Measurements from ENCODE around the gene TTYH2. TPM values are rescaled to one million over a fixed set of nuclear protein-coding genes. Genes with fewer than 3 reads are reported as not detected.

Gene TTYH2
- total RNA-seq, 1 donor from 2014 or later: 7.4 TPM

- no peak for ATAC-seq
- Histone ChIP-seq H3K4me1 (no peaks in the 10 kb centered on the region), H3K36me3 (no peaks in the 10 kb centered on the region), H3K27ac (no peak overlapping the region), H3K4me3 (no peak overlapping the region), H3K9me3 (no peaks in the 10 kb centered on the region), H3K27me3 (peaks cover 13% of the 10 kb centered on the region)
- no peak for DNase-seq
- intact Hi-C loops (cut with DNase I): no loop called here
- TF ChIP-seq, protein P1, sequence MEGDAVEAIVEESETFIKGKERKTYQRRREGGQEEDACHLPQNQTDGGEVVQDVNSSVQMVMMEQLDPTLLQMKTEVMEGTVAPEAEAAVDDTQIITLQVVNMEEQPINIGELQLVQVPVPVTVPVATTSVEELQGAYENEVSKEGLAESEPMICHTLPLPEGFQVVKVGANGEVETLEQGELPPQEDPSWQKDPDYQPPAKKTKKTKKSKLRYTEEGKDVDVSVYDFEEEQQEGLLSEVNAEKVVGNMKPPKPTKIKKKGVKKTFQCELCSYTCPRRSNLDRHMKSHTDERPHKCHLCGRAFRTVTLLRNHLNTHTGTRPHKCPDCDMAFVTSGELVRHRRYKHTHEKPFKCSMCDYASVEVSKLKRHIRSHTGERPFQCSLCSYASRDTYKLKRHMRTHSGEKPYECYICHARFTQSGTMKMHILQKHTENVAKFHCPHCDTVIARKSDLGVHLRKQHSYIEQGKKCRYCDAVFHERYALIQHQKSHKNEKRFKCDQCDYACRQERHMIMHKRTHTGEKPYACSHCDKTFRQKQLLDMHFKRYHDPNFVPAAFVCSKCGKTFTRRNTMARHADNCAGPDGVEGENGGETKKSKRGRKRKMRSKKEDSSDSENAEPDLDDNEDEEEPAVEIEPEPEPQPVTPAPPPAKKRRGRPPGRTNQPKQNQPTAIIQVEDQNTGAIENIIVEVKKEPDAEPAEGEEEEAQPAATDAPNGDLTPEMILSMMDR (IDR thresholded peaks at IDR 0.05): no peak
Observed at GRCh38 chr17:74172700-74173099, 40.7 kb upstream of the TTYH2 start.

DNA sequence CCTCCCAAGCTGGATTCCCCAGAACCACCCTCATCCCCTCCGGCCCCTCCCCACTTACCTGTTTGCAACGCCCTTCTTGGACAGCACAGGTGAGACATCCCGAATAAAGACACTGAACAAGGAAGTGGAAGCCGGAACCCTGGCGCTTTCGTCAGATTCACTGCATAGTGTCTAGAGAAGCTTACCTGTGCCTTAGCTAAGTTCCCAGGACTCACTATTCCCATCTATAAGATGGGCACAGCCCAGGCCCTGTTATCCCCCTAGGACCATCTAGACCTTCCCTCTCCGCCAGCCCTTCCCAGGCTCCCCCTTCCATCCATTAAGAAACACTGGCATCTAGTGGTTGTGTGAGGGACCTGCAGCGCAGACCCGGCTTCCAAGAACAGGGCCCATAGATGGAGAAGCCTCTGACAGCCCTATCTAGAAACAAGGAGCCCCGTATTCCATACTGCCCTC lies 36.8 kb upstream of the TTYH2 start:
- Histone ChIP-seq H3K36me3 (no peaks in the 10 kb centered on the region), H3K27me3 (peaks cover 18% of the 10 kb centered on the region), H3K4me1 (no peaks in the 10 kb centered on the region), H3K4me3 (no peak overlapping the region), H3K27ac (no peak overlapping the region), H3K9me3 (no peaks in the 10 kb centered on the region)
- TF ChIP-seq, protein P1 (IDR thresholded peaks at IDR 0.05): peak; percentile 85
- intact Hi-C loops (cut with DNase I): no loop called here
- DNase-seq (no peak), ATAC-seq (peak; percentile 89)

- Histone ChIP-seq H3K27me3 (peaks cover 18% of the 10 kb centered on the region), H3K9me3 (no peaks in the 10 kb centered on the region), H3K27ac (no peak overlapping the region), H3K4me3 (no peak overlapping the region), H3K36me3 (no peaks in the 10 kb centered on the region), H3K4me1 (no peaks in the 10 kb centered on the region)
- TF ChIP-seq, protein P1 (IDR thresholded peaks at IDR 0.05): no peak
- no peak for DNase-seq
- intact Hi-C loops (cut with DNase I): no loop called here
- ATAC-seq: no peak
Observed at GRCh38 chr17:74177018-74177450, 36.3 kb upstream of the TTYH2 start.

GRCh38 chr17:74179576-74179975 lies 33.8 kb upstream of the TTYH2 start:
- H3K27me3 ChIP-seq: peaks cover 18% of the 10 kb centered on the region
- intact Hi-C loops (cut with DNase I): no loop called here
- TF ChIP-seq, protein P1 (IDR thresholded peaks at IDR 0.05): no peak
- no peaks in the 10 kb centered on the region for H3K36me3 ChIP-seq
- H3K27ac ChIP-seq: no peak overlapping the region
- ATAC-seq (no peak), DNase-seq (no peak)
- no peaks in the 10 kb centered on the region for H3K4me1 ChIP-seq
- H3K4me3 ChIP-seq: no peak overlapping the region
- no peaks in the 10 kb centered on the region for H3K9me3 ChIP-seq

DNA sequence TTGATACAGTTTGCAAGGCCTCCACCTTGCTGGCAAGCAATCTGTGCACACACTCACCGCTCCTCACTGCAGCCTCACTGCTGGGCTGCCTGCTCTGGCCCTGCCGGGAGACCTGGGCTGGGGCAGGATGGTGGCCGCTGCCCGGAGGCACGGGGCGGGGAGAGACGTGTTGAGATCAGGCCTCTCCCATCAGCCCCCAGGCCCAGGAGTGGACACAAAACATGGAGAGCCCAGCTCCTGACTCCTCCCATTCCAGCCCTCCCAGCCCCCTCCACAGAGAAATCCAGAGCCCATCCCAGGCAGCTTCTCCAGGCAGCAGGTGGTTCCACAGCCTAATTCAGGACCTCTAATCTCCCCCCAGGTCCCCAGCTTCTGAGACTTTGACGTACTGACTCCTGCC lies 33.0 kb upstream of the TTYH2 start:
- Histone ChIP-seq H3K4me3 (no peak overlapping the region), H3K27me3 (peaks cover 13% of the 10 kb centered on the region), H3K36me3 (no peaks in the 10 kb centered on the region), H3K4me1 (no peaks in the 10 kb centered on the region), H3K9me3 (no peaks in the 10 kb centered on the region), H3K27ac (no peak overlapping the region)
- intact Hi-C loops (cut with DNase I): no loop called here
- no peak for ATAC-seq
- TF ChIP-seq, protein P1 (IDR thresholded peaks at IDR 0.05): no peak
- DNase-seq: no peak

DNA sequence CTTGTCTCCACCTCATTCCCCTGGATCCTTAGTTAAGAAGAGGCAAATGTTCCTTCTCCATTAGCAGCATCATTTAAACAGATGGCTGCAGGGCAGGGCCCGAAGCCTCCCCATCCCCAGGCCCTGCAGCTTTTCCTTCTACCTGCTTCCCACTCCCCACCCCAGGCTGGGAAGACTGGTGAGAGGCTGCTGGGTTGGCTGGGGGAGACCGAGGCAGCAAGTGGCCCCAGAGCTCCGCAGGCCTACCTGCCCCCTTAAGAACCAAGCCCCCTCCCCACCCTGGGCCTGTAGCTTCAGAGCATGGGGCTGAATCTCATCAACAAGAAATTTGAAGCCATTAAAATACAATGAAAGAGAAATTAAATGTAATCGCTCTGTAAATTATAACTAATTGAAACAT lies 32.0 kb upstream of the TTYH2 start:
- no peak overlapping the region for H3K27ac ChIP-seq
- H3K27me3 ChIP-seq: peaks cover 17% of the 10 kb centered on the region
- no peaks in the 10 kb centered on the region for H3K9me3 ChIP-seq
- H3K4me1 ChIP-seq: no peaks in the 10 kb centered on the region
- ATAC-seq: no peak
- H3K36me3 ChIP-seq: no peaks in the 10 kb centered on the region
- intact Hi-C loops (cut with DNase I): no loop called here
- no peak overlapping the region for H3K4me3 ChIP-seq
- no peak for DNase-seq
- TF ChIP-seq, protein P1 (IDR thresholded peaks at IDR 0.05): no peak

Measured in upper lobe of right lung (tissue), 1 donor.